OCI-LY1 (cell line): ENCODE data around the gene ACVR2B.

Source experiments
- CTCF ChIP-seq: fragments of 200-600 bp; sonication (generic), shearing (Covaris generic); IDR thresholded peaks from 2 replicates; pipeline ENCODE4 v1.5.1; 2017; ENCODE audit warnings: mild to moderate bottlenecking, antibody characterized with exemption, low read length, moderate library complexity, mixed read lengths
- EZH2 ChIP-seq: fragments of 200-600 bp; sonication (generic), shearing (Covaris generic); IDR thresholded peaks from 2 replicates; pipeline ENCODE4 v1.8.0; 2017; ENCODE audit warnings: borderline replicate concordance, mixed run types, mild to moderate bottlenecking, antibody characterized with exemption, low read length, moderate library complexity, mixed read lengths

DNA sequence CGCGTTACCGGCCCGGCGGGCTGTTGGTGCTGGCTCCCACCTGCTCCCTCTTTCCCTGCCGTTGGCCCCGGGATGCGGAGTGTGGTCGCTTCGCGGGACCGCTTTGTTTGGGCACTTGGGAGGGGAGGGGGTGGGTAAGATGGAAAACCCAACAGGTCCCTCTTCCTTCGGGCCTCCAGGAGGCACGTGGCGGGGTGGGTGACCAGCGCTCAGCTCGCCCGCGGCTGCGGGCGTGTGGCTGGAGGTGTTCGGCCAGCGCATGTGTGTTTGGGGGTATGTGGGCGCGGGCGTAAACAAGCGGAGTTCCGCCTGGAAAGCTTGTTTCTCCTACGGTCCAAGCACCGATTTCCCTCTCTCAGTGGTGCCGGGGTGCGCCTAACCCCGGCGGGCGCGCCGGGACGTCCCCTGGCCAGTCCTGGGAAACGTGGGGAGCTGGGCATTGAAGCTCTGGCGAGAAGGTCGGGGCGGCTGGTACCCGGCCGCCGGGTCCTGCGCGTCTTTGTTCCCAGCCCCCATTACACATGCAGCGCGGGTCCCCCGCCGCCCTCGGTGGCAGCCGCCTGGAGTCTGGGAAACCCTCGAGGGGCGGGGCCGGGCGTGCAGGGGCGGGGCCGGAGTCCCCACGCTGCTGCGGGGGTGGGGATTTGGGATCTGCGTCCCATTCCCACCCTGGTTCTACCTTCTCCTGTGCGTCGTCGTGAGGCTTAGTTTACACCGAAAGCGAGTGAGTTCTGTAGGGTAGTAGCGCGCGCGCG lies 1.4 kb downstream of the ACVR2B start:
- TF ChIP-seq CTCF, result no peak
- no peak for TF ChIP-seq EZH2
